Cardiac muscle cell (in vitro differentiated cells and primary cell): ENCODE results near the gene KIF6. TPM values are rescaled to one million over a fixed set of nuclear protein-coding genes. Genes with fewer than 3 reads are reported as not detected.

ENCODE experiments used
- DNase-seq, 2 donors: peaks; one replicate each; pipeline versions ENCODE4 v3.0.0 to v3.0.0-alpha.2; 2010 to 2017; ENCODE audit warnings: low read depth in 1 of 2, low spot score in 1 of 2
- H3K27ac ChIP-seq: fragments of 200-600 bp; sonication (generic); 2 replicates; pipeline ENCODE4 v1.5.1; 2016
- H3K27me3 ChIP-seq: fragments of 200-600 bp; sonication (generic); 2 replicates; pipeline ENCODE4 v1.6.0; 2016; ENCODE audit warnings: control low read depth
- H3K36me3 ChIP-seq: fragments of 200-600 bp; sonication (generic); 2 replicates; pipeline ENCODE4 v1.5.1; 2016; ENCODE audit warnings: control low read depth
- H3K4me1 ChIP-seq: fragments of 200-600 bp; sonication (generic); 2 replicates; pipeline ENCODE4 v1.8.1; 2017; ENCODE audit warnings: low read depth, mild to moderate bottlenecking, mixed run types
- H3K4me3 ChIP-seq: fragments of 200-600 bp; sonication (generic); 2 replicates; pipeline ENCODE4 v1.5.1; 2016; ENCODE audit warnings: mild to moderate bottlenecking
- H3K9me3 ChIP-seq: fragments of 200-600 bp; sonication (generic); 2 replicates; pipeline ENCODE4 v1.5.1; 2017; ENCODE audit warnings: low read depth, mild to moderate bottlenecking, control low read depth
- polyA plus RNA-seq: library from polyadenylated mRNA; unstranded; fragments of >200 nt; fragmentation: Nextera tagmentation; extraction: Ambion mirVana; gene quantifications from 2 replicates; pipeline ENCODE4 v1.2.1, GENCODE V29; 2016
- total RNA-seq: library from RNA; depleted of rRNA; stranded (reverse); fragments of >200 nt; gene quantifications from 2 replicates; pipeline ENCODE4 v1.2.3, GENCODE V29; 2016
- TF ChIP-seq, protein P1 (sequence below): IDR thresholded peaks from 2 replicates; pipeline ENCODE4 v1.5.1; 2012; ENCODE audit warnings: low read depth, mild to moderate bottlenecking, low read length

The KIF6 gene
- total and polyA plus RNA-seq, 2 experiments from 2014 or later: 0.69 to 1.7 TPM

DNA sequence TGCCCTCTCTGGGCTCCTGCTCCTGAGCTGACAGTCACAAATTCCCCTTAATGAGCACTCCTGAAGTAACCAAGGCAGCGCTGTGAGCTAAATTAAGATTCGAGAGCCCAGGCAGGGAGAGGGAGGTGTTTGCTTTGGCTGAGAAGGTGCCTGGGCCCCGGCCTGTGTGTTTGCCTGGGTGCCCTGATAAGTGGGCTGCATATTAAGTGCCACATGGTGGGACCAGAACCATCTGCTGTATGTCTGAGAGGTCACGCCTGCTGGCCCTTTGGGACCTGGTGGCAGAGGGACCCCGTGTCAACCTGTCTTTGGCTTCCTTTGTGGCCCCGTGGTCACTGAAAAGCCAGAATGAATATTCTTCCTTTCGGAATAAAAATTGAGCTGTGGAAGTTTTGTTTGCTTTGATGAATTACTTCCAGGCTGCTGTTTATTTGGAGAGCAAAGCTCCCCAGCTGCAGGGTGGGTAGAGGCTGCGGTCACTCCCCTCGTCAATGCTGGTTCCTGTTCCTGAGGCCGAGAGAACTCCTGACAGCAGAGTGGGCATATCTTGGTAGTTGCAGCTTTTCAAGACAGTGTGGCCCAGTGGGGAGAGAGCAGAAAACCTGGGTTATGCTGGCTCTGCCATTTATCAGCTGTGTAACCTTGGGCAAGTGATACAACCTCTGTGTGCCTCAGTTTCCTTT is 385.2 kb downstream of the KIF6 start:
- Histone ChIP-seq H3K36me3 (no peaks in the 10 kb centered on the region), H3K27ac (peak overlapping the region; percentile 64), H3K9me3 (no peaks in the 10 kb centered on the region), H3K27me3 (no peaks in the 10 kb centered on the region), H3K4me3 (no peak overlapping the region), H3K4me1 (peaks cover 19% of the 10 kb centered on the region)
- TF ChIP-seq, protein P1, sequence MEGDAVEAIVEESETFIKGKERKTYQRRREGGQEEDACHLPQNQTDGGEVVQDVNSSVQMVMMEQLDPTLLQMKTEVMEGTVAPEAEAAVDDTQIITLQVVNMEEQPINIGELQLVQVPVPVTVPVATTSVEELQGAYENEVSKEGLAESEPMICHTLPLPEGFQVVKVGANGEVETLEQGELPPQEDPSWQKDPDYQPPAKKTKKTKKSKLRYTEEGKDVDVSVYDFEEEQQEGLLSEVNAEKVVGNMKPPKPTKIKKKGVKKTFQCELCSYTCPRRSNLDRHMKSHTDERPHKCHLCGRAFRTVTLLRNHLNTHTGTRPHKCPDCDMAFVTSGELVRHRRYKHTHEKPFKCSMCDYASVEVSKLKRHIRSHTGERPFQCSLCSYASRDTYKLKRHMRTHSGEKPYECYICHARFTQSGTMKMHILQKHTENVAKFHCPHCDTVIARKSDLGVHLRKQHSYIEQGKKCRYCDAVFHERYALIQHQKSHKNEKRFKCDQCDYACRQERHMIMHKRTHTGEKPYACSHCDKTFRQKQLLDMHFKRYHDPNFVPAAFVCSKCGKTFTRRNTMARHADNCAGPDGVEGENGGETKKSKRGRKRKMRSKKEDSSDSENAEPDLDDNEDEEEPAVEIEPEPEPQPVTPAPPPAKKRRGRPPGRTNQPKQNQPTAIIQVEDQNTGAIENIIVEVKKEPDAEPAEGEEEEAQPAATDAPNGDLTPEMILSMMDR: no peak
- peak in 1 of 2 donors; percentile 76 for DNase-seq

DNA sequence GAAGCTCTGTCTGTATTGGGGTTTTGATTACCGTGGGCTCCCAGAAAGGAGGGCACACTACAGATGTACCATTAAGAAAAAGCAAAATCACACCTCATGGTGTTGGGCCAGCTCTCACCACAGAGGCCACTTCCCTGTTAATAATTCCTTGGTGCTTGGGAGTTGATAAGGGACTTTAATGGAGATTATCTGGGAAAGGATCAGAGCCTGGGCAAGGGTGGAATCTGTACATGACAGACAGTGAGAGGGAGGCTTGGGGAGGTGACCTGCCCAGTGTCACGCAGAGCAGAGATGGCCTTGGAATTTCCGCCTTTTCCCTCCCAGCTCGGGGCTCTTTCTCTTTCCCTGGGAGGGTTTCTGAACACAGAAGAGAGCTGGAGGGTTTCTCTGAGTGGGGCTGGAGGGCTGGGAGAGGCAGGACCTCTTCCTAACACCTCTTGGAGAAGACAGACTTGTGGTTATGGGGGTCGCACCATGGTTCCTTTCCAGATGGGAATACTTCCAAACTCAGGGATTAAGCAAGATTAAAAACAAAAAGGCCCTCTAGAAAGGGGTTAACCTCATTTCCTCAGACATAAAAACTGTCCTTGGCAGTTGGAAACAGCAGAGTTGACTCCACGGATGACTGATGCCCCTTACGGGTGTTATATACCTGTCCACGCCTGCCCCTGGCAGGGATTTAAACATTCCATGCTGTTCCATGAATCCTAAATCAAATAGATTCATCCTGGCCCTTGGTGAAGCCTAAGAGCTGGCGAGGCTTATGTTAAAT is 385.9 kb downstream of the KIF6 start:
- no peak overlapping the region for H3K4me3 ChIP-seq
- DNase-seq: peak in 1 of 2 donors; percentile 34
- TF ChIP-seq, protein P1: no peak
- H3K27me3 ChIP-seq: no peaks in the 10 kb centered on the region
- H3K27ac ChIP-seq: peak overlapping the region; percentile 64
- H3K36me3 ChIP-seq: no peaks in the 10 kb centered on the region
- peaks cover 19% of the 10 kb centered on the region for H3K4me1 ChIP-seq
- H3K9me3 ChIP-seq: no peaks in the 10 kb centered on the region

DNA sequence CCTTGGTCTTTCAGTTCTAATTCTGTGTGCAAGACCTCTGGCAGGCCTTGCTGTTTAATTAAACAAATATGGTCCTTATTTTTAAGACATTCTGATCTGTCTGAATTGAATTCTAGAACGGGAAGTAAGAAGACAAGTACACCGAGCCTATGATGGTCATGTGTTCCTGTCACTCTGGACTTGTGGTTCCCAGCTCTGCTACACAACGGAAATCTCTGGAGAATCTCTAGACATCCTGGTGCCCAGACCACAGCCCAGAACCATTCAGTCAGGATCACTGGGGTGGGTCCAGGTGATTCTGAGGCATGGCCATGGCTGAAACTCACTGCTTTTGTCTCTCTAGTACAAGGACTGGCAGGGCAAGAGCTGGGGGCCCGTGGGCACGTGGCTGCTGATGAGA is 386.8 kb downstream of the KIF6 start:
- Histone ChIP-seq H3K4me1 (peaks cover 19% of the 10 kb centered on the region), H3K27me3 (no peaks in the 10 kb centered on the region), H3K36me3 (no peaks in the 10 kb centered on the region), H3K27ac (no peak overlapping the region), H3K9me3 (no peaks in the 10 kb centered on the region), H3K4me3 (no peak overlapping the region)
- TF ChIP-seq, protein P1: no peak
- DNase-seq: no peak

GRCh38 chr6:39335780-39336545 is 389.2 kb downstream of the KIF6 start:
- Histone ChIP-seq H3K9me3 (no peaks in the 10 kb centered on the region), H3K36me3 (no peaks in the 10 kb centered on the region), H3K27me3 (no peaks in the 10 kb centered on the region), H3K4me3 (no peak overlapping the region), H3K27ac (no peak overlapping the region), H3K4me1 (peaks cover 19% of the 10 kb centered on the region)
- TF ChIP-seq, protein P1: no peak
- DNase-seq: peak in 1 of 2 donors; percentile 19

DNA sequence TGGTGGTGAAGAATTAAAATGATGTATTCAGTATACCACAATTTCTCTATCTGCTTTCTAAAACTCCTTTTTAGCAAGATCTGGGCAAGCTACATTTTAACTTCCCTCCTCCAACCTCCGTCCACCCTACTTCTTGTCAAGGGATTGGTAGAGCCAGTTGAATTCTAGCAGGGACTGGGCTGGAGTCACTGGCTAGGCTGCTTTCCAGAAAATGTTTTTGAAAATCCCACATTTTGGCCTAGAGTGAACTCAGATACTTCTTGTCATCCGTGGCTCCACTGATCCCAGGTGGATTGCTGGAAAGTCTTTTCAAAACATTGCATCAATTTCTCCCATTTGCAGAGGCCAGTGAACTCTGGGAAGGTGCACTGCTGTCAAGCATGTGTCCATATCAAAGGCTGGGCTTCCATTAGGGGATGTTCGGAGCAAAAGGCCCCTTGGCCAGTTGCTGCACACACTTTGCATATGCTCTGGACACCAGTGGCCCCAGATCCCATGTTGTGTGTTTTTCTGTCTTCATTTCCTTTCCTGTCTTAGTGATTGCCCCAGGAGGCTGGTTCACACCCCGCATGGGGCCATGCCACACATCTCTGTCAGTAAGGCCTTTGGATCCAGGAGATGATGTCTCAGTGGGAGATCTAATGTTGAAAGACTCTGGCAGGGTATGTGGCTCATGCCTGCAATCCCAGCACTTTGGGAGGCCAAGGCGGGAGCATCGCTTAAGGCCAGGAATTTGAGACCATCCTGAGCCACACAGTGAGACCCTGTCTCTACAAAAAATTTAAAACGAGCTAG is 391.4 kb downstream of the KIF6 start:
- DNase-seq: no peak
- no peak overlapping the region for H3K4me3 ChIP-seq
- H3K9me3 ChIP-seq: no peaks in the 10 kb centered on the region
- H3K27me3 ChIP-seq: no peaks in the 10 kb centered on the region
- H3K36me3 ChIP-seq: no peaks in the 10 kb centered on the region
- TF ChIP-seq, protein P1: no peak
- H3K4me1 ChIP-seq: peaks cover 3% of the 10 kb centered on the region
- no peak overlapping the region for H3K27ac ChIP-seq
